Stimulated activated CD4-positive, alpha-beta T cell treated with anti-CD3 and anti-CD28 coated beads, Interleukin-1b, Interleukin-23, amount 100 ng/mL, for 4 hours (primary cell): Measurements from ENCODE around the gene HNRNPUL2.

Experiments
- DNase-seq, 2 donors: peaks; one replicate each; pipeline ENCODE4 v3.0.0-alpha.2; 2020; ENCODE audit warnings: low read depth in 2 of 2

HNRNPUL2 gene

DNA sequence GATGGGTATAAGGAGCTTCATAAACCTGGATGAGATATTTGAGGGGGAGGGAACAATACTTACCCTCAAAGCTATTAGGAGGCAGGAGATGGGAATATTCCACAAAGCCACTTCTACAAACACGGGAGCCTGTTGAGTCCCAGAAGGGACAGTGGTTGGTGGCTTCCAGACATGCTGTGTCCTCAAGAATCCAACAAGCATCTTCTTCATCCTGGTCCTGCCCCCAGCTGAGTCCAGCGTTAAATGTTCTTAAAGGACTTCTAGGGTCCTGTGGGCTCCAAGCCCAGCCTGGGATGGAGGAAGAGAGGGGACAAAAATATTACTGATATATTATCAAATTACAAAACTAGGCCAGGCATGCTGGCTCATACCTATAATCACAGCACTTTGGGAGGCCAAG is 59.8 kb downstream of the HNRNPUL2 start:
- no peak for DNase-seq

DNA sequence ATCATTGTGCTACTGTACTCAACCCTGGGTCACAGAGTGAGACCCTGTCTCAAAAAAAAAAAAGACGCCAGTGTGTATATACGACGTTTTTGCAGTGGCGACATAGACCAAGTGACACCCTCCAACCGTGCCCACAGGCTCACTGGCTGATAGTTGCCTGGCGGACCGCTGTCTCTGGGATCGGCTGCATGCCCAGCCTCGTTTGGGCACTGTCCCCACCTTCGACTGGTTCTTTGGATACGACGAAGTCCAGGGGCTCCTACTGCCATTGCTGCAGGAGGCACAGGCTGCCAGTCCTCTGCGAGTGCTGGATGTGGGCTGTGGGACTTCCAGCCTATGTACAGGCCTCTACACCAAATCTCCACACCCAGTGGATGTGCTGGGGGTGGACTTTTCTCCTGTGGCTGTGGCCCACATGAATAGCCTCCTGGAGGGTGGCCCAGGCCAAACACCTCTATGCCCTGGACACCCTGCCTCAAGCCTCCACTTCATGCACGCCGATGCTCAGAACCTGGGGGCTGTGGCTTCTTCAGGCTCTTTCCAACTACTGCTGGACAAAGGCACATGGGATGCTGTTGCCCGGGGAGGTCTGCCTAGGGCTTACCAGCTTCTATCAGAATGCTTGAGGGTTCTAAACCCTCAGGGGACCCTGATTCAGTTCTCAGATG is 60.9 kb downstream of the HNRNPUL2 start:
- no peak for DNase-seq

DNA sequence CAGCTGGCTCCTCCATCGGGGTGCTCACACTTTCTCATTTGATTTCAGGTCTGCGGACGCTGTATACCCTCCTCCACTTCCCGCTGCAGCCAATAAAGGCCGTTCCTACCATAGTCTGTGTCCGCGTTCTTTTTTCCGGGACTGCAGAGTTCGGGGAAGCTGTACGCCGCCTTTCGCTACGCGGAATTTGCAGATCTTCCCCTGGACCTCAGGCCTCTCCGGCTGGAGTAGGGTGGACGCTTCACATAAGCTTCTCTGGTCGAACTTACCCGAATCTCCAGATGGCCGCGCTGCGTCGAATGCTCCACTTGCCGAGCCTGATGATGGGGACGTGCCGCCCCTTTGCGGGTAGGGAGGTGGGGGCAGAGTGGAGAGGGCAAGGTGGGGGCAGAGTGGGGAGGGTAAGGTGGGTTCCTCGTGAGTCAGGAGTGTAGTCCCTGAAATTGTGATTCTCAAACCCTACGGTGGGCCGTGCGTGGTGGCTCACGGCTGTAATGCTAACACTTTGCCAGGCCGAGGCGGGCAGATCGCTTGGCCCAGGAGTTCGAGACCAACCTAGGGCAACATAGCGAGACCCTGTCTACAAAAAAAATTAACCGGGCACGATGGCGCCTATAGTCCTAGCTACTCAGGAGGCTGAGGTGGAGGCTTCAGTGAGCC is 61.5 kb downstream of the HNRNPUL2 start:
- peak; percentile 51 to 53 for DNase-seq

DNA sequence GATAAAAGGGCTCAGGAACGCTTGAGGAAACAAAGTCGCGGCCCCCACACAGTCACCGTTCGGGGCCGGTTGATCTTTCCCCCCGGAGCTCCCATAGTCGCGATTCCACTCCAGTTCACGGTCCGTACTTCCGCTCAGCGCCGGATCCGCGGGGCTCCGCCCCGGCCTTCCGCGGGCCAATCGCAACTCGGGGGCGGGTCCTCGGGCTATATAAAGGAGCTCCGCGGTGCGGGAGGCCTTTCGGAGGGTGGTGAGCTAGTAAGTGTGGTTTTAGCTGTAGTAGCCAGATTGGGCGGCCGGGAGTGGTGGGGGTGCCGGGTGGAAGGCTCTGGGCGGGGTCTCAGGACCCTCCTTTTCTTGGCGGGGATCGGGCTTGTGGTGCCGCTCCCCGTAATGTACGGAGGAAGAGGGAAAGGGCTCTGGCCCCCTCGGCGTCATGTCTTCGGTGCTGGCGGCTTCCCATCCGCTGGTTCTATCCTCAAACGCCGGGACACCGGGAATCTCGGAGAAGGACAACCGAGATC is 62.1 kb downstream of the HNRNPUL2 start, which contains the start of the genes C11orf98 and CSKMT:
Gene C11orf98 (minus strand): TSS at position 136 of the 524 bp plus-strand sequence. CDS start 41 bp downstream, at position 95.
Gene CSKMT (plus strand): TSS at position 238 of the 524 bp plus-strand sequence. CDS start 568 bp downstream, outside the sequence.
- peak; percentile 94 to 97 for DNase-seq

DNA sequence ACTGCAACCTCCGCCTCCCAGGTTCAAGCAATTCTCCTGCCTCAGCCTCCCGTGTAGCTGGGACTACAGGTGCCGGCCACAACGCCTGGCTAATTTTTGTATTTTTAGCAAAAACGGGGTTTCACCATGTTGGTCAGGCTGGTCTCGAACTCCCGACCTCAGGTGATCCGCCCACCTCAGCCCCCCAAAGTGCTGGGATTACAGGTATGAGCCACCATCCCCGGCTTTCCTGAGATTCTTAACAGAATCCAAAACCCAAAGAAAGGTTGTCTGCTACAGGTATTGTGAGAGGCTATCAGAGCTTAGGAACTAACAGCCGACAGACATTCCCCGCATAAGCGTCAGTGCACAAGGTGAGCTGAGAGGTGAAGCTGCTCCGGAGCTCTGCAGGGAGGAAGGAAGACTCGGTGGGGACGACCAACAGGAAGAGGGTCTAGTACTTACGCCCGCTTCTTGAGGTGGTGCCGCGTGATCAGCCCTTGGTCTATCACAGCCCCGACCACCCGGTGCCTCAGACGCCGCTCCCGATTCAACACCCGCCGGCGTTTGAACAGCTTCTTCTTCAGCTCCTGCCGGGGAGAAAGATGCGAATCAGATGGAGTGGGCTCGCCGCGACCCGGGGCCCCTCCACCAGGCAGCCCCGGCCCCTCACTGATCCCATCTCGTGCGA is 62.7 kb downstream of the HNRNPUL2 start:
- peak; percentile 33 to 38 for DNase-seq
